Fibroblast of lung (primary cell): Measurements from ENCODE around the gene C7orf57.

Experiments
- EZH2 ChIP-seq: IDR thresholded peaks from 2 replicates; pipeline ENCODE4 v1.5.1; 2012; ENCODE audit warnings: low read length, control low read depth, mild to moderate bottlenecking; ENCODE audit errors: missing control alignments
- TF ChIP-seq, protein P1 (sequence below), 2 donors: IDR thresholded peaks in 1 of 2; conservative IDR thresholded peaks in 1 of 2; 1 replicate in 1 of 2; 2 replicates in 1 of 2; pipeline ENCODE4 v1.5.1; 2011 to 2012; ENCODE audit warnings: low read length in 2 of 2, control low read depth in 1 of 2, inconsistent platforms in 1 of 2, low read depth in 1 of 2, mild to moderate bottlenecking in 1 of 2

DNA sequence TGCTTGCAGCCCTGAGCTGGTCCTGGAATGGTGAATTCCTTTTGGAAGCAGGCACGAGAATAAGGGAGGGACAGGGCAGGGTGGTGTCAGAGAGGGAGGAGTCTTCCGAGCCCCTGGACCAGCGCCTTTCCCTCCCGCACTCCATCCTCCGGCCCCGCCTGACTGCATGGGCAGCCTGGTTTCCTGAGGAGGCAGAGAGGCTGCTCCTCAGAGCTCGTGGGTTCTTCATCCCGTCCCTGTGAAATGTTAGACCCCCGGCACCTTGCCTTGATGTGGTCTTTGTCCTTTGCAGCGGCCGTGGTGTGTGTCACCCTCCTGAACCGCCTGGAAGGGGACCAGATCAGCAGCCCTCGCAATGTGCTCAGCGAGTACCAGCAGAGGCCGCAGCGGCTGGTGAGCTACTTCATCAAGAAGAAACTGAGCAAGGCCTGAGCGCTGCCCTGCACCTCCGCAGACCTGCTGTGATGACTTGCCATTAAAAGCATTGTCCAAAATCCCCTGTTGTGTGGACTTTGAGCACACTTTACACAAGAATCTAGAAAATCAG, 72.7 kb downstream of the C7orf57 start:
- TF ChIP-seq, protein P1, sequence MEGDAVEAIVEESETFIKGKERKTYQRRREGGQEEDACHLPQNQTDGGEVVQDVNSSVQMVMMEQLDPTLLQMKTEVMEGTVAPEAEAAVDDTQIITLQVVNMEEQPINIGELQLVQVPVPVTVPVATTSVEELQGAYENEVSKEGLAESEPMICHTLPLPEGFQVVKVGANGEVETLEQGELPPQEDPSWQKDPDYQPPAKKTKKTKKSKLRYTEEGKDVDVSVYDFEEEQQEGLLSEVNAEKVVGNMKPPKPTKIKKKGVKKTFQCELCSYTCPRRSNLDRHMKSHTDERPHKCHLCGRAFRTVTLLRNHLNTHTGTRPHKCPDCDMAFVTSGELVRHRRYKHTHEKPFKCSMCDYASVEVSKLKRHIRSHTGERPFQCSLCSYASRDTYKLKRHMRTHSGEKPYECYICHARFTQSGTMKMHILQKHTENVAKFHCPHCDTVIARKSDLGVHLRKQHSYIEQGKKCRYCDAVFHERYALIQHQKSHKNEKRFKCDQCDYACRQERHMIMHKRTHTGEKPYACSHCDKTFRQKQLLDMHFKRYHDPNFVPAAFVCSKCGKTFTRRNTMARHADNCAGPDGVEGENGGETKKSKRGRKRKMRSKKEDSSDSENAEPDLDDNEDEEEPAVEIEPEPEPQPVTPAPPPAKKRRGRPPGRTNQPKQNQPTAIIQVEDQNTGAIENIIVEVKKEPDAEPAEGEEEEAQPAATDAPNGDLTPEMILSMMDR (conservative IDR thresholded peaks at IDR 0.05 in 1 of 2, IDR thresholded peaks at IDR 0.05 in 1 of 2; ENCODE audit: low read depth in 1 of 2, low read length in 2 of 2): no peak
- TF ChIP-seq EZH2: no peak
